GM19023 (cell line): ENCODE data around the gene AP3S1.

Source experiments
- ATAC-seq: cut with Tn5 transposase; IDR thresholded peaks from one replicate; pipeline ENCODE4 v1.9.1; 2021; ENCODE audit warnings: mild to moderate bottlenecking, moderate library complexity; ENCODE audit not compliant: unreplicated experiment

The AP3S1 gene

DNA sequence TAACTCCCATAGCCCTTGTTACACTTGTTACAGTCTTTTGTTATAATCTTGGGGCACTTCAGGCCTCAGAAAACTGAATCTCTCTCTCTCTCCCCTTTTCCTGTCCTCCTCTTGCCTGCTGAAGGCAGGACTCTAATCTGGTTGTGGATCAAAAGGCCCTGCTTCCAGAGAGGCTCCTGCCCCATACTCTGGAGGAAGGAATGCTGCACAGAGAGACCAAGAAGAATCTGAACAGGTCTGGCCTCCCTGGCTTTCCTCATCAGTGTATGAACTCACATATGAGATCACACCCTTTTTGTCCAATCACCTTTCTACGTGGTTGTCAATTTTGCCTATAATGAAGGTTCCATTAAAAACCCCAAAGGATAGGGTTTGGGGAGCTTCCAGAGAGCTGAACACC, 94.3 kb downstream of the AP3S1 start:
- ATAC-seq: no peak

DNA sequence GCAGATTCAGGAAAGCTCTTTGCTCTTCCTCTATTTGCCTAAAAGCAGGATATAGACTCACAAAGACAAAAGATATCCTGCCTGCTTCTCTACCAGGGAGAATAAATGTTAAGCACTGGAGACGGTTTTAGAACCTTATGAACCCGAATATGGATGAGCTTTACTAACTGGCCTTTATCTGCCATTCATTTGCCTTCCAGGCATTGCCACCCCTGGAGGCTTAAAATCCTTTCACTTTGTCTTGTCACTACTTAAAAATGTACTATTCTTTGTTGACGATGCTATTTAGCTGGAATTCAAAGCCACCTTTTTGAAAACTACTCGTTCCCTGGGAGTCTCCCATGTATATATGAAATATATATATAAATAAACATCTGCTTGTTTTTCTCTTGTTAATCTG, 97.3 kb downstream of the AP3S1 start:
- no peak for ATAC-seq

- no peak for ATAC-seq
Measured at GRCh38 chr5:115940080-115940810, 98.5 kb downstream of the AP3S1 start.

DNA sequence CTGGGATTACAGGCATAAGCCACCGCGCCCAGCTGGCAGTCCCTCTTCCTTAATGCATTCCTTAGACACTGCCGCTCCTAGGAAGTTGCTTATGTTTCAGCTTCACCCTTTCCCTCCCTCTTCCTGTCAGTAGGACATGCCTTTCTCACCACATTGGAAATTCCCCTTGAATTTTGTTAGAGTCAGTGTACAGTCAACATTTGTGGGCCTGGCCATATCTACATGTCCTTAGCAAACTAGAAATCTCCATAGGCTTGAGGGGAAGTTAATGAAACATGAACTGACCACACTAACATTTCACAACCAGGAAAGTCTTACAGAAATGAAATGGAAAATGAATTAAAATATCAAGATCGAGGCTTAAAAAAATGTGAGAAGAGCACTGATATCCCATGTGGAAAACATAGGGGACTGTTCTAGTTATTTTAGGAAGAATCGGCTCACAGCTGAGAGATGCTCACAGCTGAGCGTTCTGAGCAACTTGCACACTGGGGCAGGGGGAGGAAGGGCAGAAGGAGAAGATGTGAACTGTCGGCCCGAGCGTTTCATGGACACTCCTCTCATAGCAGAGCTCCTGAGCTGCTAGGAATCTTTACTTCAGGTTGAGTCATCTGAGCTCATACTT, 99.4 kb downstream of the AP3S1 start:
- ATAC-seq: no peak

DNA sequence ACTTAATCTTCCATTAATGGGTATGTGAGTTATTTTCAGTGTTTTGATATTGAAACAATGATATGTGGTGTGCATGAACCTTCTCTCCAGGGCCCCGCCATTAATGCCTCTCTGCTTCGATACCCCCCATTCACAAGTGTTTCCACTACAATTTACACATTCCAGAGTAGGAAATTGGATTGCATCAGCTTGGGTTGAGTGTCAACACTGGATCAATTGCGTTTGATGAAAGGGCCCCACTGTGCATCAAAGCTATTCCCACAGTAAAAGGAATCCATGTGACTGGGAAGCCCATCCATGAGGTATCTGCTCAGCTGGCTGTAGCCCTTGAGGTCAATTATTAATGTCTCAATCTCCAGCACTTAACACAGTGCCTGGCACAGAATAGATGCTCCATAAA, 102.8 kb downstream of the AP3S1 start:
- no peak for ATAC-seq

DNA sequence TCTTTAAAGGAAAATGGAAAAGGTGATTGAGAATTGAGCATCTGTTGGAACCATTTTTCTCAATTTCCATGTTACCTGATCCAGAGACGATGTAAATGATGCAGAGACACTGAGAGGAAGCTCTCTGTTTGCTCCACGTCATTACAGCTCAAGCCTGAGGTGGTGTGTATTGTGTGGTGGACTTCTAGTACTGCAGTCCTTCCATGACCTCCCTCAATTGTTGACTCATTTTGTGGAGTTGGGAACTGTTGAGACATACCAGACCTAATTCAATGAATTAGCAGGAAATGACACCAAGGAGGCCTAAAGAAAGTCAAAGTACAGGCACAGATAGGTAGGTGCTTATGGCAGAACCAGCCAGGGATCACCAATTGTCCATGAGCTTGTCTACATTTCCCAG, 104.9 kb downstream of the AP3S1 start:
- no peak for ATAC-seq

DNA sequence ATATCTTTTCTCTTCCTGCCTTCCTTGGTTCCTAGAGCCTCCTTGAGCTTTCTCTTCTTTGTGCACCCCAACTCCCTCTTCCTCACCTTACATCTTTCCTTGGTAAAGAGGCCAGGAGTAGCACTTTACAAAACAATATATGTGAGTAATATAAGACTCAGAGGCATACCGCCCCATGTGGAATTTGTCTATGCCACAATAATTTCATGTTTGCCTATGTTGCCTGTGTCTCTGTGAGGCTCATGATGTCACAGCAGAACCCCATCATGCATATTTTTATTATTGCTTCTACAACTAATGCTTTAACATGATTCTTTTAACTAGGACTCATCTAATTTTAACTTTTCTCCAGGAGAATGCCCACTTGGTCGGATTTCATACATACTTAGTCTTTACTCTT, 105.5 kb downstream of the AP3S1 start:
- no peak for ATAC-seq

DNA sequence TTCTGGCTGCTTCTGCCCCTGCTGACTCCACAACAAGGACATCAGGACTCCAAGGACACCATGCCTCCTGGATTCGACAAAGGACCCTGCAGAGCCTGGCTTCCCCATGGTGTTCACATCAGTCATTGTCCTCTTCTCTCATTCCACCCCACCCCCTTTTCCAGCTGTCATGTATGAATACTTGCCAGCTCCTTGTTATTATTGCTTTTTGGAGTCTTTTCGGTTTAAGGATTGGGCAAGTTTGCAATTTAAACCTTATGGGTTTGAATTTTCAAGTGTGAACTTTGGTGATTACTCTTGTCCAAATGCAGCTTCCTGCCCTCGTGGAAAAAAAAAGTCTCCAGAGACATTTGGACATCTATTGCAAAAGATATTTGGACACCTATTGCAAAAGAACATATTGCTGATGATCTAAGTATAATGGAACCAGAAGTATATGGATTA, 106.4 kb downstream of the AP3S1 start:
- no peak for ATAC-seq

DNA sequence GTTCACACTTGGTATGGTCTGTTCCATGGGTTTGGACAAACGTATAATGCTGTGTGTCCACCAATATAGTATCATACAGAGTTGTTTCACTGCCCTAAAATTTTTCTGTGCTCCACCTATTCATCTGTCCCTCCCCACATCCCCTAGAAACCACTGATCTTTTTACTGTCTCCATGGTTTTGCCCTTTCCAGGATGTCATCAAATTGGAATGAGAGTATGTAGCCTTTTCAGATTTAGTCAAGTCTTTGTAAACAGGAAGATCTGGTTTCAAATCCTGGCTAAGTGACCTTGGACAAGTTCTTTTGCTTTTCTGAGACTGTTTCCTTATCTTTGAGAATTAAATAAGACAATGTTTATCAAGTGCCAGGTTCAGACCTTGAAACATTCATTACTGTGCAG, 107.4 kb downstream of the AP3S1 start:
- no peak for ATAC-seq

DNA sequence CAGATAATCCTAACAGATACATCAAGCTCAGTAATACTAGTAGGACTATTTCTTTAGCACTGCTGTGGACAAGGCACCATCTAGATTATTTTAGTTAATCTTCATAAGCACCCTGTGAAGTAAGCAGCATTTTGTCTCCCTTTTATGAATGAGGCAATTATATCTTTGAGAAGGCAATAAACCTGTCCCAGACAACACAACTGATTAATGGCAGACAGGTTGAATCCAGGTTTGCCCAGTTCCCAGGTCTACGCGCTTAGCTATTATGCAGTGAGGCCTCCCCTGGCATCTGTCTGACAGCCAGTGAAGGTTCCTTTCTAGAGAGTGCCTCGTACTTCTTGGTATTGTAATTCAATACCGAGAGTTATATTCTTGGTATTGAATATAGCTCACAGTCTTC, 110.9 kb downstream of the AP3S1 start:
- no peak for ATAC-seq

DNA sequence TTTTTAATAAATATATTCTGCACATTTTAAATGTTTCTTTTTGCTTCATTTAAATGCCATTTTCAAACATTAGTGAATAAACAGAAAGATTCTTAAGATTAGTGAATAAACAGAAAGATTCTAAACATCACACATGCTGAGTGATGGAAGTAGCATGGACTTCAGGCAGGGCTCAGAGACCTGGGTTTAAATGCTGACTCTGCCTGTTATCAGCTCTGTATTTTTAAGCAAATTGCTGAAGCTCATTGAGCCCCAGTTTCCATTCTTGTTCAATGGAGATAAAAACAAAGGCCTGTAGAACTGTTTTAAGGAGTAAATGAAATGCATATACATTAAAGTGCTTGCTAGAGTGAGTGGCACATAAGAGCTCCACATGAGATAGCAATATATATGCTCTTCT, 112.4 kb downstream of the AP3S1 start:
- ATAC-seq: no peak

DNA sequence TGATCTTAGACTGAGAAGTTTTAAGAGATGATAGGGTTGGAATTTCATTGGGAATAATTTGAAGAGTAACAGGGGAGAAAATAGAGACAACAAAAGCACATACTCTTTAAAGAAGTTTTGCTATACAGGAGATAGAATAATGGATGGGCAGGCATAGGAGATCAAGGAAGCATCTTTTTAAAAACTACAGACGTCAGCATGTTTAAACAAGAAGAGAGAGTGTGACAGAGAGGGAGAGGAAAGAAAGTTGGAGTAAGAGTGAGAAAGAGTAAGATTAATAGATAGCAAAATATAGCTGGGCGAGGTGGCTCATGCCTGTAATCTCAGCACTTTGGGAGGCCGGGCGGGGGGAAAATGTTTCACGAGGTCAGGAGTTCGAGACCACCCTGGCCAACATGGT, 115.2 kb downstream of the AP3S1 start:
- ATAC-seq: no peak

GRCh38 chr5:115961381-115962238, 119.9 kb downstream of the AP3S1 start:
- ATAC-seq: no peak

GRCh38 chr5:115962239-115962564, 120.5 kb downstream of the AP3S1 start, which contains the start of gene LVRN:
Gene LVRN, plus strand, starts transcription at chr5:115962475. Its CDS starts 143 bp downstream, at chr5:115962618.
- ATAC-seq: no peak

- no peak for ATAC-seq
Measured at GRCh38 chr5:115962565-115963402, 121.0 kb downstream of the AP3S1 start.

GRCh38 chr5:115963566-115963965, 121.8 kb downstream of the AP3S1 start:
- no peak for ATAC-seq
